Cerebellar cortex (tissue), 1 donor: ENCODE results near the gene CASZ1.

Experiments used
- DNase-seq: peaks from one replicate; pipeline ENCODE4 v3.0.0-alpha.2; 2015; ENCODE audit warnings: low spot score

Gene CASZ1

DNA sequence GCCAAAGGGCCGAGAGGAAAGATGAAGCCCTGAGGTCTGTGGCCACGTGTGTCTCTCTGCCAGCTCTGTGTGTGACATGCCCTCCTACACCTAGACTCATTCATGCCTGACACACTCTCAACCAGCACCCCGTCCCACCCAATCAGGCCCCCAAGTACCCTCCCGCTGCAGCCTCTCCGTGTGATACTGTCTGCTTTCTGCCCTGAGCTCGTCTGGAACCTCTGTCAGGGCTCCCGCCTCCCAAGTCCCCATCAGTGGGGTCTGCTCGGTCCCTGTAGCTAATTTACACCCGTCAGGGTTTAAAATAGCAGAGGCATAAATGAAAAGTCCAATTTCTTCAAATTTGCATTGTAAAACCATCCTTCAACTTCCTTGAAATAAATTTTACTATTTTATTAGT, 20.7 kb downstream of the CASZ1 start:
- no peak for DNase-seq

GRCh38 chr1:10774615-10775310, 21.7 kb downstream of the CASZ1 start:
- DNase-seq: no peak

GRCh38 chr1:10773851-10774614, 22.4 kb downstream of the CASZ1 start:
- no peak for DNase-seq

- DNase-seq: no peak
Measured at GRCh38 chr1:10773376-10773775, 23.1 kb downstream of the CASZ1 start.

GRCh38 chr1:10772711-10773110, 23.7 kb downstream of the CASZ1 start:
- DNase-seq: no peak

GRCh38 chr1:10771789-10772188, 24.7 kb downstream of the CASZ1 start:
- DNase-seq: no peak

DNA sequence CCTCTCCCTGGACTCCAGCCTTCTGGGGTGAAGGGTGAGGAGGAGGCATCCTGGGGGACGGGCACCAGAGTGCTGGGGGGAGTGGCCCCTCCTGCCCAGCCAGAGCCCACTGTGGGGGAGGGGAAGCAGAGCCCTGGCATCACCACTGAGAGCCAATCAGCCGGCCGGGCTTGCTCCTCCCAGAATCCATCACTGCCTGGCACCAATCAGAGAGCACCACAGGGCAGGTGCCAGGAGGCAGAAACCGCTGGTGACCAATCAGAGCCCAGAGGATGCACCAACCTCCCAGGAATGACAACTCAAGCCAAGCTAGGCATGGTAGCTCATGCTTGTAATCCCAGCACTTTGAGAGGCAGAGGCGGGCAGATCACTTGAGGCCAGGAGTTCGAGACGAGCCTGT, 27.9 kb downstream of the CASZ1 start:
- no peak for DNase-seq

DNA sequence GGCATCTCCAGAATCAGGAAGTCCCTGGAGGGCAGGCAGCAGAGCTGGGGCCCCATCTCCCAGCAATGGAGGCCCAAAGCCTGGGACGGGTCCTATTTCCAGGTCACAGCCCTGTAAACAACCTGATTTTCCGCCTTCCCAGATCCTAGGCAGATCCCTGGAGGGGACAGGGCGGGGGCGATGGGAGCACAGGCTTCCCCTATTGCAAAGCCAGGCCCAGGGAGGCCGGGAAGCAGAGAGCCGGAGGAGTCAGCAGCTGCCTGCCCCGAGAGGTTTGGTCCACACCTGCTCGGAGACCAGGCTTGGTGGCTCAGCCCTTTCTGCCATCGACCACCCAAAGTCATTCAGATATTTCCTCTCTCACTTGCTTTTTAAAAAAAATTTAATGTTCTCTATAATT, 29.2 kb downstream of the CASZ1 start:
- no peak for DNase-seq

DNA sequence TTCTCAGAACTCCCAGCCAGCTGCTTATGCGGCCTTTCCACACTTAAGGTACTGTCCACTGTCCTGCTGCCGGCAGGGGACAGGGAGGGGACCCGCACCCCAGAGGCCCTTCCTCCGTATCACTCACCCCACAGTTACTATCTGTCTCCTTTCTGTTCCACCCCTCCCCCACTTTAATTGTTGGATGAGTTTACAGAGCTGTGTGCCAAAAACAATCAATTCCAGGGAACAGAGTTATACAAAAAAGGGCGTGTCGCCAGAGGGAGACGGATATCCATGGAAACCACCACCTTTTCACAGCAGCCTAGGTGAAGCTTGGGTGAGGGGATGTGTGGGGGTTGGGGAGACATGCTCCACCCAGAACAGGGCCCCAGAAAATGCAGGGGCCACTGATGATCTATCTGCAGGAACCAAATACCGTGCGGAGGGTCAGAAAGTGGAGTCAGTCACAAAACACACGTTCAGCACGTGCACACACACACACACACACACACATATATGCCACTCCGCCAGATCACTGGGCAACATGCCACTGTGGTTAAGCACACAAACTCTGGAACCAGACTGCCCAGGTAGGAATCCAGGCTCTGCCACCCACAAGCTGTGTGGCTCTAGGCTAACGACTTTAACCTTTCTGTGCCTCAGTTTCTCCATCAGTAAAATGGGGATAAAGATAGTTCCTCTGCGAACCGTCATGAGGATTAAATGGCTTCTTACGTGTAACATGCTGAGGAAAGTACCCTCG, 30.5 kb downstream of the CASZ1 start:
- DNase-seq: no peak

DNA sequence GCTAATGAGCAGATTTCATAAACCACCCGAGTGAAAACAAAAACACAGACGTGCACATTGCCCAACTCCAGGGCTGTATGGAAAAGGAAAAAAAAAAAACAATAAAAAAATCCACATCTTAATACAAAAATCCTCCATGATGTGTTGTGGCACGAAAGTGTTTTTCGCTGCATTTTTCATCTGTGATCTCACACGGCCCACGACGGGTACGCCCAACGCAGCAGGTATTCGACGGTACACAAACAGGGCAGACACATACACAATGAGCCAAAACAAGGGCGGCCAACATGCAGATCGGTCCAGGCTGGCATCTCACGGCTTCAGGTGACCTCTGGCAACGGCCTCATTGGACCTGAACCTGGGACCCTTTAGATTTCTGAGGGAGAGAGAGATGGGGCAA, 31.1 kb downstream of the CASZ1 start:
- no peak for DNase-seq

DNA sequence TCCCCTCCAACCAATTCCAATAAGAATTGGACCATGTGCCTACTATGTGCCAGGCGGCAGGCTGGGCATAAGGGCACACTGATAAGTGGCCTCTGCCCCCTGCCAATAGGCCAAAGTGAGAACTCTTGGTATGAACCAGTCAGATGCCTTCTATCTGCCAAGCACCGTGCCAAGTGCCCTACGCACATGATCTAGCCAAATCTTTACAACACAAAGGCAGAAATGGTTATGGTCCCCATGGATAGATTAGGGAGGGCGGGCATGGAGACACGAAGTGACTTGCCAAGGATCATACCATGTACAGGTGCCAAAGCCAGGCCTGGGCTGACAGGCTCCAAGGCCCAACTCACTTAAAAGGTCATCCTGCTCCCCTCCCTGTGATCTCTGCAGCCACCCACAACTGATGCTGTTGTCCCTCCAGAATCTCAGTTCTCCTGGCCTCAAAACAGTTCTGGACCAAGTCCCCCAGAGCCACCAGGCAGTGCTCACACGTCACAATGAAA, 32.1 kb downstream of the CASZ1 start:
- DNase-seq: no peak

DNA sequence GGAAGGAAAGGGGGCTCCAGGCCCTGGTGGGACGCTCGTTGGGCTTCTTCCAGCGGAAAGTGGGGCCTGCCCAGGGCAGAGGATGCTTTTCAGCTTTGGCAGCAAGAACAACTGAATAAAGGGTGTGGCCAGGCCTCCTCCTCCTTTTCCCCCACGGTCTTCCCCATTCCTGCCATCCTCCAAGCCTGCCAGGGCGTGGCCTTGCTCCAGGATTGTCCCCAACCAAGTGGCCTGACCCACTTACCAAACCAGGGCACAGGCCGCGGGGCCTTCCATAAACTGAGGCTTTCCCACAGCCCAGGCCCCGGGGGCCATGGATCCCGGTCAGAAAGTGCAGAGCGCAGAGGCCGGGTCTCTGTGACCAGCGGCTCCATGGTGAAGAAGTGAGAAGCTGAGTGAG, 33.6 kb downstream of the CASZ1 start:
- no peak for DNase-seq

DNA sequence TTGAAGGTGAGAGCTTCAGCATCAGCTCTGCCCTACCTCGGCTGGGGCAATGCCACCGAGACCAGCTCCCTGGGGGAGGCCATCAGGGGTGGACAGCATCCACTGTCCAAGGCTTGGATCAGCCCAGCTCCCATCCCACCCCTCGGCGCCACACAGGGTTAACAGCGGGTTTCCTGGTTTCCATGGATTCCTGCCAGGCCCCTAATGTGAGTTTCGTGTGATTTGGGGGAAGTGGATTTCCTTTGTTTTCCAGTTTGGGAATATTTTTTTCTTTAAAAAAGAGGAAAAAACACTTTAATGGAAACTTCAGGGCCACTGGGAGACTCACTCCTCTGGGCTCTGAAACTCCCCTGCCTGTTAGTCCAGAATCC, 34.3 kb downstream of the CASZ1 start:
- DNase-seq: no peak

- no peak for DNase-seq
Measured at GRCh38 chr1:10761503-10762152, 34.8 kb downstream of the CASZ1 start.

DNA sequence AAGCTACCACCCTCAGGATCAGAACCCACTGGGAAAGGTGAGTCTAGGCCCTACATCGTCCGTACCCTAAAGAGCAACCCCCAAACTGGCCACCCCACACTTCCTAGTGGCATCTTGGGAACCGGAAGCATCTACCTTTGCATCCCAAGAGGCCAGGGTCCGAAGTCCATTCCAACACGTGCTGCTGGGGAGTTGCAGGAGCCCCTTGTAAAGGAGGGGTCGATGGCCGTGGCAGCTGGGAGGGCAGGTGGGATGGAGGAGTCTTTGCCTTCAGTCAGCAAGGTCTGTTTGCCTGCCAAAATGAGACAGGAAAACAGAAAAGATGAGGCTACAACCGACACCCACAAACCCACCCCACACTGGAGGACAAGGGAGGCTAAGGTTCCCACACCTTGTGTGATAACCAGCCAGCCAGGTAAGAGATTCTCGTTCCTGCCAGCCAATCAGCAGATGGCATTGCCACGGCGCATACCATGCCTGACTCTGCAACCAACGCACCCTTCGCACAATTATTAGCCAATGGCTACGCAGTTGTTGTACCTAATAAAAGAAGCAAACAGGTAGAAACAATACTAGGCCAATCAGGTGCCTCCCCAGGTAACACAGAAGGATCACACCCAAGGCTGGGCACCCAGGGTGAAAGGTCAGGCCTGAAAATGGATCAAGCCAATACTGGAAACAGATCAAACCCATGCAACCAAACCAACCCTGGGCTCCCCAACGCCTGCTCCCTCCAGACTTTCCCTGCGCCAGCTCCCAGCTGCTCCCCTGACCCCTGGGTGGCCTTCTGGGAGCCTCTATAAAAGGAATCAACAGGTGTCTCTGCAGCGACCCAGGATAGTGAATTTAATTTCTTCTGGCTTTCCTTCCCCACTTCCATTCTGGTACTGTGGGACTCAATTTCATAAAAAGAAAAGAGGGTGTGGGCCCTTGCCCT, 35.6 kb downstream of the CASZ1 start:
- no peak for DNase-seq

GRCh38 chr1:10759413-10760200, 36.8 kb downstream of the CASZ1 start:
- DNase-seq: no peak

GRCh38 chr1:10756842-10757241, 39.6 kb downstream of the CASZ1 start:
- no peak for DNase-seq

- DNase-seq: no peak
Measured at GRCh38 chr1:10755970-10756521, 40.4 kb downstream of the CASZ1 start.

GRCh38 chr1:10754568-10755329, 41.7 kb downstream of the CASZ1 start:
- no peak for DNase-seq
